ENCODE data around the gene ZNF407. TPM values are rescaled to one million over a fixed set of nuclear protein-coding genes. Genes with fewer than 3 reads are reported as not detected.
A peak's percentile ranks its signal among the peaks of the same experiment; 100 is the strongest.

The ZNF407 gene
- total RNA-seq, 1 donor: 16.6 TPM

DNA sequence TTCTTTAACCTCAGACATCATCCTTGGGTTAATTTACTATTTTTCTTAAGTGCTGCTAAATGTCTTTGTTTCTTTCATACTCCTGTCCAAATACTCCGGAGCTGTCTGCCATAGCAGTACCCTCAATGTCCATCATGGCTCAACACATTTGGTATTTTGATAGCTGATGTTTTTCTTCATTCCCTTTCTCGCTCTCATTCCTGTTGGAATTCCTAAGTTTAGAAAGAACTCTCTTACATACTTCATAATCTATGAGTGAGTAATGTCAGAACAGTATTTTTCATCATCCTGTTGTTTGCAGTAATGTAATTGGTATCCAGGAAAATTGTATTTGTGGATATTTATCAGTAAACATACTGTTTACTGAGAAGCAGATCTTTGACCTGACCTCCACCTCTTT lies 328.4 kb downstream of the ZNF407 start:
- Histone ChIP-seq H4K20me1 (ENCODE audit: insufficient read depth, low read length) (no peaks in the 10 kb centered on the region), H3K79me2 (ENCODE audit: insufficient read depth, low read length) (no peaks in the 10 kb centered on the region), H2AFZ (ENCODE audit: low read length) (no peak overlapping the region), H3K4me1 (ENCODE audit: insufficient read depth, low read length) (peaks cover 5% of the 10 kb centered on the region), H3K4me2 (ENCODE audit: insufficient read depth, low read length) (no peak overlapping the region), H3K36me3 (ENCODE audit: insufficient read depth, low read length) (no peaks in the 10 kb centered on the region), H3K27me3 (ENCODE audit: insufficient read depth, low read length) (no peaks in the 10 kb centered on the region), H3K27ac (ENCODE audit: low read depth, low read length) (no peak overlapping the region), H3K9me3 (ENCODE audit: low read depth, low read length) (no peaks in the 10 kb centered on the region), H3K4me3 (ENCODE audit: insufficient read depth, low read length) (no peak overlapping the region)
- TF ChIP-seq, protein P1, sequence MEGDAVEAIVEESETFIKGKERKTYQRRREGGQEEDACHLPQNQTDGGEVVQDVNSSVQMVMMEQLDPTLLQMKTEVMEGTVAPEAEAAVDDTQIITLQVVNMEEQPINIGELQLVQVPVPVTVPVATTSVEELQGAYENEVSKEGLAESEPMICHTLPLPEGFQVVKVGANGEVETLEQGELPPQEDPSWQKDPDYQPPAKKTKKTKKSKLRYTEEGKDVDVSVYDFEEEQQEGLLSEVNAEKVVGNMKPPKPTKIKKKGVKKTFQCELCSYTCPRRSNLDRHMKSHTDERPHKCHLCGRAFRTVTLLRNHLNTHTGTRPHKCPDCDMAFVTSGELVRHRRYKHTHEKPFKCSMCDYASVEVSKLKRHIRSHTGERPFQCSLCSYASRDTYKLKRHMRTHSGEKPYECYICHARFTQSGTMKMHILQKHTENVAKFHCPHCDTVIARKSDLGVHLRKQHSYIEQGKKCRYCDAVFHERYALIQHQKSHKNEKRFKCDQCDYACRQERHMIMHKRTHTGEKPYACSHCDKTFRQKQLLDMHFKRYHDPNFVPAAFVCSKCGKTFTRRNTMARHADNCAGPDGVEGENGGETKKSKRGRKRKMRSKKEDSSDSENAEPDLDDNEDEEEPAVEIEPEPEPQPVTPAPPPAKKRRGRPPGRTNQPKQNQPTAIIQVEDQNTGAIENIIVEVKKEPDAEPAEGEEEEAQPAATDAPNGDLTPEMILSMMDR (IDR thresholded peaks at IDR 0.05; ENCODE audit: extremely low read depth, low read depth, low read length): no peak
- no peak for DNase-seq (ENCODE audit: insufficient read length, low spot score, missing footprints)

DNA sequence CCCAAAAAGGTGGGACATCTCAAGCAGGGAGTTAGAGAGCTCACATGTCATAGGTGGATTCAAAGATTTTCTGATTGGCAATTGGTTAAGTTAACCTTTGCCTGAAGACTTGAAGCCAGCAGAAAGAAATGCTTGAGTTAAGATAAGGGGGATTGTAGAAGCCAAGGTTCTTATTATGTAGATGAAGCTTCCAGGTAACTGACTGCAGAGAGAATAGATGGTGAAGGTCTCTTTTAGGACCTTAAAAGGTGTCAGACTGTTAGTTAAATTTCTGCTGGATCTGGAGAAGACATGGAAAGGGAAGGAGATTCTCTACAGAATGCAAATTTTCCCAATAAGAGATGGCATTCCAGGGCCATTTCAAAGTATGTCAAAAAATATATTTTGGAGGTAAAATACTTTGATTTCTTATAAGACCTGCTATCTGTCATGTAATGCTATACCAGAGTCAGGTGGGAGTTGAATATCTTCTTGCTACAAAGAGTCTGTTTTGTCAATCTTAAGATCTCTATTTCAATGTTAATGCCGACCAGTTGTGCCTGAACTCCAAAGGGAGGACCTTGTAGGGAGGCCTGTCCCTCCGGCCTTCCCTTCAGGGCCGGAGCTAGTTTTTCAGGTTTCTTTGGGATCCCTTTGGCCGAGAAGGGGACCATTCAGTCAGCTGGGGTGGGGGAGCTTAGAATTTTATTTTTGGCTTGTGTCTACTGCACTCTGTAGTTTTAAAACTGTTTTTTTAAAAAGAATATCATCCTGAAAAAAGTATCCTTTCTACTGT lies 330.7 kb downstream of the ZNF407 start:
- peaks cover 5% of the 10 kb centered on the region for H3K4me1 ChIP-seq (ENCODE audit: insufficient read depth, low read length)
- H3K27me3 ChIP-seq (ENCODE audit: insufficient read depth, low read length): no peaks in the 10 kb centered on the region
- TF ChIP-seq, protein P1 (IDR thresholded peaks at IDR 0.05; ENCODE audit: extremely low read depth, low read depth, low read length): no peak
- H3K79me2 ChIP-seq (ENCODE audit: insufficient read depth, low read length): no peaks in the 10 kb centered on the region
- H3K9me3 ChIP-seq (ENCODE audit: low read depth, low read length): no peaks in the 10 kb centered on the region
- H3K36me3 ChIP-seq (ENCODE audit: insufficient read depth, low read length): no peaks in the 10 kb centered on the region
- no peak for DNase-seq (ENCODE audit: insufficient read length, low spot score, missing footprints)
- H3K4me3 ChIP-seq (ENCODE audit: insufficient read depth, low read length): no peak overlapping the region
- no peak overlapping the region for H3K27ac ChIP-seq (ENCODE audit: low read depth, low read length)
- no peaks in the 10 kb centered on the region for H4K20me1 ChIP-seq (ENCODE audit: insufficient read depth, low read length)
- no peak overlapping the region for H3K4me2 ChIP-seq (ENCODE audit: insufficient read depth, low read length)
- H2AFZ ChIP-seq (ENCODE audit: low read length): no peak overlapping the region

DNA sequence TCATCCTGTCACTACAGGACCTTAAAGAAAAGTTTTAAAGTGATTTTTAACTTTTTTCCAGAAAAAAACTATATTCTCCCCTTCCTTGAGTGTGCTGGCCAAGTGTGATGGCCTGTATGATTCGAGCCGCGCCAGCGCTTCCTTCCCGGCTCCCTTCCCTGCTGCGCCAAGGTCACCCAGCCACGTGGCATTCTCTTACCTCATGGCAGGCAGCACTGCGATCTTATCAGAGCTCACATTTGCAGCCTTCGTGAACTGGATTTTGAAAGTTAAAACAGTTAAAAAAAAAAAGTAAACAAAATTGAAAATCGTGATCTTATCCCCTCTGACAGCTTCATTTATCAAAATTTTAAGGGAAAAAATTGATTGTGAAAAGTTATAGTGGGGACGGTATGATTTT lies 331.4 kb downstream of the ZNF407 start:
- no peak overlapping the region for H3K4me2 ChIP-seq (ENCODE audit: insufficient read depth, low read length)
- H3K36me3 ChIP-seq (ENCODE audit: insufficient read depth, low read length): no peaks in the 10 kb centered on the region
- H3K9me3 ChIP-seq (ENCODE audit: low read depth, low read length): no peaks in the 10 kb centered on the region
- no peaks in the 10 kb centered on the region for H3K79me2 ChIP-seq (ENCODE audit: insufficient read depth, low read length)
- DNase-seq (ENCODE audit: insufficient read length, low spot score, missing footprints): no peak
- H2AFZ ChIP-seq (ENCODE audit: low read length): no peak overlapping the region
- H3K27me3 ChIP-seq (ENCODE audit: insufficient read depth, low read length): no peaks in the 10 kb centered on the region
- H4K20me1 ChIP-seq (ENCODE audit: insufficient read depth, low read length): no peaks in the 10 kb centered on the region
- H3K27ac ChIP-seq (ENCODE audit: low read depth, low read length): no peak overlapping the region
- no peak overlapping the region for H3K4me3 ChIP-seq (ENCODE audit: insufficient read depth, low read length)
- TF ChIP-seq, protein P1 (IDR thresholded peaks at IDR 0.05; ENCODE audit: extremely low read depth, low read depth, low read length): no peak
- H3K4me1 ChIP-seq (ENCODE audit: insufficient read depth, low read length): peaks cover 5% of the 10 kb centered on the region

DNA sequence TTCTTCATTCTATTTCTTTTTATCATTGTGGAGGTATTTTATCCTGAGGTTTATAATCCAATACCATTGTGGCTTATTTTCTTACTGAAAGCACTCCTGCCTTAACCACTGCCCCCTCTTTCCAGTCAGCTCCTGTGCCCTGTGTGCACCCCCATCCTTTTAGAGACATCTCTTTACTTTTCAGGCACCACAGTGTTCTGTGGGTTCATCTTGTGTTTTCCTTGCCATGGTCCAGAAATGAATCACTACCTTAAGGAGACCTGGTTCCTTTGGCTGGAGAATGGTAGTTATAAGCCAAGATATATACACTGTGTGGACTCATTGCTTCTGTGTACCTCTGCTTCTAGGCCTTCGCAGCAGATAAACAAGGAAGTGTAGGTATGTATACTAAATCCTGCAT lies 332.9 kb downstream of the ZNF407 start:
- H3K27ac ChIP-seq (ENCODE audit: low read depth, low read length): no peak overlapping the region
- H3K4me1 ChIP-seq (ENCODE audit: insufficient read depth, low read length): peaks cover 5% of the 10 kb centered on the region
- no peaks in the 10 kb centered on the region for H3K79me2 ChIP-seq (ENCODE audit: insufficient read depth, low read length)
- TF ChIP-seq, protein P1 (IDR thresholded peaks at IDR 0.05; ENCODE audit: extremely low read depth, low read depth, low read length): no peak
- H2AFZ ChIP-seq (ENCODE audit: low read length): no peak overlapping the region
- no peaks in the 10 kb centered on the region for H4K20me1 ChIP-seq (ENCODE audit: insufficient read depth, low read length)
- no peaks in the 10 kb centered on the region for H3K36me3 ChIP-seq (ENCODE audit: insufficient read depth, low read length)
- peak; percentile 62 for DNase-seq (ENCODE audit: insufficient read length, low spot score, missing footprints)
- H3K27me3 ChIP-seq (ENCODE audit: insufficient read depth, low read length): no peaks in the 10 kb centered on the region
- no peak overlapping the region for H3K4me2 ChIP-seq (ENCODE audit: insufficient read depth, low read length)
- no peak overlapping the region for H3K4me3 ChIP-seq (ENCODE audit: insufficient read depth, low read length)
- no peaks in the 10 kb centered on the region for H3K9me3 ChIP-seq (ENCODE audit: low read depth, low read length)

Data from osteoblast (primary cell).